Gastroesophageal sphincter (tissue), 4 donors: Measurements from ENCODE around the gene ARHGAP27. TPM values are rescaled to one million over a fixed set of nuclear protein-coding genes. Genes with fewer than 3 reads are reported as not detected.

ENCODE experiments used
- ATAC-seq: fragments of 150-250 bp; one replicate; pipeline ENCODE4 v1.9.1; 2016; ENCODE audit warnings: mild to moderate bottlenecking, moderate library complexity
- H3K27ac ChIP-seq, 4 donors: fragments of 200-600 bp; sonication (generic) in 3 of 4; 1 replicate in 3 of 4; 2 replicates in 1 of 4; pipeline ENCODE4 v1.5.1; 2016 to 2019
- H3K27me3 ChIP-seq: fragments of 200-600 bp; sonication (generic); one replicate; pipeline ENCODE4 v1.5.1; 2019
- H3K36me3 ChIP-seq, 2 donors: fragments of 200-600 bp; sonication (generic); one replicate each; pipeline ENCODE4 v1.5.1; 2019; ENCODE audit warnings: control low read depth in 1 of 2
- H3K4me1 ChIP-seq, 3 donors: fragments of 200-600 bp; sonication (generic); 1 replicate in 2 of 3; 2 replicates in 1 of 3; pipeline ENCODE4 v1.5.1; 2016 to 2019; ENCODE audit warnings: control low read depth in 2 of 3
- H3K4me3 ChIP-seq, 2 donors: fragments of 200-600 bp; sonication (generic); one replicate each; pipeline ENCODE4 v1.5.1; 2019; ENCODE audit warnings: mild to moderate bottlenecking in 1 of 2, moderate library complexity in 1 of 2
- H3K9me3 ChIP-seq, 3 donors: fragments of 200-600 bp; sonication (generic); one replicate each; pipeline ENCODE4 v1.5.1; 2017 to 2019; ENCODE audit warnings: control low read depth in 2 of 3
- EP300 ChIP-seq: sonication (generic); formaldehyde crosslinking; IDR thresholded peaks from one replicate; pipeline ENCODE4 v1.6.1; 2017; ENCODE audit warnings: antibody characterized with exemption, mild to moderate bottlenecking
- POLR2A ChIP-seq, 2 donors: fragments of 450-650 bp; IDR thresholded peaks; one replicate each; pipeline ENCODE4 v1.6.1; 2017; ENCODE audit warnings: antibody characterized with exemption in 2 of 2, mild to moderate bottlenecking in 2 of 2, moderate library complexity in 1 of 2
- POLR2AphosphoS5 ChIP-seq: sonication (generic); formaldehyde crosslinking; IDR thresholded peaks from one replicate; pipeline ENCODE4 v1.6.1; 2017; ENCODE audit warnings: antibody characterized with exemption
- WGBS, 2 donors: methylation state at CpG; one replicate each; pipeline ENCODE4 v1.1.5; 2018; ENCODE audit warnings: low coverage in 1 of 2; 5-methylcytosine and 5-hydroxymethylcytosine counted together
- total RNA-seq, 4 donors: library from RNA; depleted of rRNA; stranded (reverse); fragments of >200 nt; gene quantifications; one replicate each; pipeline ENCODE4 v1.1.0, GENCODE V29; 2016
- TF ChIP-seq, protein P1 (sequence below), 4 experiments: fragments of 200-600 bp in 2 of 4; fragments of 450-650 bp in 2 of 4; sonication (generic) in 1 of 4; IDR thresholded peaks; one replicate each; pipeline ENCODE4 v1.5.1; 2017 to 2019; ENCODE audit warnings: antibody characterized with exemption in 4 of 4, mild to moderate bottlenecking in 2 of 4, moderate library complexity in 2 of 4

ARHGAP27 gene
- total RNA-seq, 4 donors from 2014 or later, result 11.6 to 18.1 (median 12.8) TPM

DNA sequence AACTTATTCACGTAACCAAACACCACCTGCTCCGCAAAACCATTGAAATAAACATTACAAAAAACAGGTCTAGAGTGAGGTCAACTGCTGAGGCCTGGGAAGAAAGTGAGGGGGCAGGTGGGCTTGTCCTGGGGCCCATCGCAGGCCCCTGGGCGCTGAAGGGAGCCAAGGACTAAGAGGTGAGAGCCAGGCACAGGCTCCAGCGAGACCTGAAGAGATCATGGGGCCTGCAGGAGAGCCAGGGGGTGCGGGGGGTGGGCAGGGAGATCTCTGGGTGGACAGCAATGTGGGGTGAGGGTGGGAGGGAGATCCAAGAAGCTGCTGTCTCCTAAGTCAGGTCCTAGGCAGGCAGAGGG lies 7.9 kb downstream of the ARHGAP27 start:
- Histone ChIP-seq H3K9me3 (no peaks in the 10 kb centered on the region), H3K27ac (no peak overlapping the region)
- WGBS, 2 donors, result 96 to 100% methylated on average over 2 to 5 of the region's 6 CpGs

DNA sequence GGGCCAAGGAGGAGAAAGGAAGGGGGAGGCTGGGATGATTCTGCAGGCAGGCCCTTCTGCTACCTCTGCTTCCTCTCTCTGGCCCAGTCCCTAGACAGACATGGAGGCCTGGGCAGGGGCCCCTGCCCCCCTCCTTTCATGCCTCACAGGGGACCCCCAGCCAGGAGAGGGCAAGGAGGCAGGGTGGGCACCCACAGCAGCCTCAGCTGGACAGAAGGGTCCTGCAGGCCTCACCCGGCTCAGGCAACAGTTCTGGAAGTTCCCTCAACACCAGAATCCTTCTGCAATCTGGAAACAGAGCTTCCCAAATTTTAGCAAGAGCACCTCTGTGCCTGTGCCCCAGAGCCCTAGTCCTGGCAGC lies 8.7 kb downstream of the ARHGAP27 start:
- no peak overlapping the region for H3K27ac ChIP-seq
- TF ChIP-seq POLR2A (IDR thresholded peaks at IDR 0.05), result no peak
- TF ChIP-seq EP300, result no peak
- TF ChIP-seq POLR2AphosphoS5, result no peak
- TF ChIP-seq, protein P1, sequence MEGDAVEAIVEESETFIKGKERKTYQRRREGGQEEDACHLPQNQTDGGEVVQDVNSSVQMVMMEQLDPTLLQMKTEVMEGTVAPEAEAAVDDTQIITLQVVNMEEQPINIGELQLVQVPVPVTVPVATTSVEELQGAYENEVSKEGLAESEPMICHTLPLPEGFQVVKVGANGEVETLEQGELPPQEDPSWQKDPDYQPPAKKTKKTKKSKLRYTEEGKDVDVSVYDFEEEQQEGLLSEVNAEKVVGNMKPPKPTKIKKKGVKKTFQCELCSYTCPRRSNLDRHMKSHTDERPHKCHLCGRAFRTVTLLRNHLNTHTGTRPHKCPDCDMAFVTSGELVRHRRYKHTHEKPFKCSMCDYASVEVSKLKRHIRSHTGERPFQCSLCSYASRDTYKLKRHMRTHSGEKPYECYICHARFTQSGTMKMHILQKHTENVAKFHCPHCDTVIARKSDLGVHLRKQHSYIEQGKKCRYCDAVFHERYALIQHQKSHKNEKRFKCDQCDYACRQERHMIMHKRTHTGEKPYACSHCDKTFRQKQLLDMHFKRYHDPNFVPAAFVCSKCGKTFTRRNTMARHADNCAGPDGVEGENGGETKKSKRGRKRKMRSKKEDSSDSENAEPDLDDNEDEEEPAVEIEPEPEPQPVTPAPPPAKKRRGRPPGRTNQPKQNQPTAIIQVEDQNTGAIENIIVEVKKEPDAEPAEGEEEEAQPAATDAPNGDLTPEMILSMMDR (IDR thresholded peaks at IDR 0.05), result no peak
- no peaks in the 10 kb centered on the region for H3K36me3 ChIP-seq
- peaks cover 0 to 14% (median 6%) of the 10 kb centered on the region in 3 donors for H3K4me1 ChIP-seq
- no peak overlapping the region for H3K4me3 ChIP-seq
- WGBS, 2 donors, result no CpG with 5 or more reads among the region's 1 CpG
- H3K27me3 ChIP-seq, result peaks cover 40% of the 10 kb centered on the region
- no peaks in the 10 kb centered on the region for H3K9me3 ChIP-seq
- no peak for ATAC-seq

More for the DNA sequence above, 7.9 kb downstream of the ARHGAP27 start:
- peaks cover 46% of the 10 kb centered on the region for H3K27me3 ChIP-seq
- no peaks in the 10 kb centered on the region for H3K36me3 ChIP-seq
- no peak for ATAC-seq
- peaks cover 0 to 22% (median 12%) of the 10 kb centered on the region in 3 donors for H3K4me1 ChIP-seq
- H3K4me3 ChIP-seq, result no peak overlapping the region
- TF ChIP-seq POLR2A (IDR thresholded peaks at IDR 0.05) (no peak), EP300 (no peak), POLR2AphosphoS5 (no peak)
- TF ChIP-seq, protein P1 (IDR thresholded peaks at IDR 0.05), result no peak

DNA sequence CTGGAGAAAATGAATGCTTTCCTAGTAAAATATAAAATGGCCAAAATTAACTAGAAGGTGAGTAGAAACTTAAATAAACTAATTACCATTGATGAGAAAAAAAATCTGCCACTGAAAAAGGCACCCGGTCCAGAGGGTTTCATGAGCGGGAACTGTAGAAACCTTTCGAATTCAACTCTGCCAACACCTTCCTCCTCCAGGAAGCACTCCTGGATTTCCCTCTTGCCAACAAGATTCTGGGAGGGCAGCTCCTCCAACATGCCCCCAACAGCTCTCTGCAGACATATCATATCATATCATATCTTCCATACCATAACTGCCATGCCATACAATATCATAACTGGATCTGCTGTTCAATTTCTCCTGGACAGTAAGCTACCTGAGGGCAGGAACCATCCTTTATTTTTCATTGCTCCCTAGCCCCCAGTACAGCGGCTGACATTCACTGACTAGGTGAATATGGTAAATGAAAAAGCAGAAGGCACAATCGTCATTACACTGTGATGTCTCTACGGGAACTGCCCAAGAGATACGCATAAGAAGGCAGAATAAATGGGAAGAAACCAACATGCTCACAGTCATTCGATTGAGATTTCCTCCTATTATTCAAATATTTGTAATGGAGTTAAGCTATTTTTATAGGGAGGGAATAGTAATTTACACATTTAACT lies 9.2 kb downstream of the ARHGAP27 start:
- peaks cover 40% of the 10 kb centered on the region for H3K27me3 ChIP-seq
- H3K9me3 ChIP-seq, result no peaks in the 10 kb centered on the region
- no peak for ATAC-seq
- H3K27ac ChIP-seq, result no peak overlapping the region
- no peak overlapping the region for H3K4me3 ChIP-seq
- H3K36me3 ChIP-seq, result no peaks in the 10 kb centered on the region
- TF ChIP-seq, protein P1 (IDR thresholded peaks at IDR 0.05), result no peak
- no peak for TF ChIP-seq POLR2AphosphoS5
- TF ChIP-seq EP300, result no peak
- no peak for TF ChIP-seq POLR2A (IDR thresholded peaks at IDR 0.05)
- peaks cover 0 to 9% (median 3%) of the 10 kb centered on the region in 3 donors for H3K4me1 ChIP-seq
- WGBS, 2 donors, result 54 to 83% methylated on average over 7 to 8 of the region's 8 CpGs

DNA sequence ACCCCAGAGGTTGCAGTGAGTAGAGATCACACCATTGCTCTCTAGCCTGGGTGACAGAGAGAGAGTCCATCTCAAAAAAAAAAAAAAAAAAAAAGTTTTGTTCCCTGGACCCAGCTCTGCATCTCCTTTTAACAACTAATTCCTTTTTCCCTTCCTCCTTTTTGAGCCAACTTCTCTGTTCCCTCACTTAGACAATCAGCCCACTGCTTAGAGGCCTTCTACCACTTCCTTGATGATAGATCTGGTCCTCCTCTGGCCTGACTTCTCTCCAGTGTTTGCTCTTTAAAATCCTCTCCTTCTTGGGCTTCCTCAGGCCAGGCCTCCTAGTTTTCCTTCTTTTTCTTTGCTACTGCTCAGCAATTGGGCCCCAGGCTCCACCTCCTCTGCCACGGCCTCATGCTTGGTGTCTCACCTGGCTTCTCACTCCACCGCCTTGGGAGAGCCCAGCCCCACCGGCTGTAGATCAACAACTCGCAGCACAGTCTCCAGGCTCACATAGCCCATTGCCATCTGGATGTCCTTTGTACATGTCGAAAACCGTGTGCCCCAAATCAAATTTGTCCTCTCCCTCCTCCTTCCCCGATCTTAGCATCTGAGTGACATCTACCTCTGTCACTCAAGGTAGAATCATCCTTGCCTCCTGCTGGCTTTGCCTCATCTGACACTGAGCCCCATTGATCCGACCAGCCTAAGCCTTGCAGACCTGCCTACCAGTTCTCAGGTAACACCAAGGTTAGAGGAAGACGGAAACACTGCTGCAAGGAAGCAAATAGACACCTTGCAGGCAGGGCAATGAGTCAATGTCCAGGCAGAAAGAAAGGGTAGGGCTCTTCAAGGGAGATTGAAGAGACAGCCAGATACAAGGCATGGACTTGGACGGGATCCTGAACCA lies 17.4 kb downstream of the ARHGAP27 start:
- H3K36me3 ChIP-seq, result no peaks in the 10 kb centered on the region
- no peak for ATAC-seq
- no peak overlapping the region for H3K27ac ChIP-seq
- WGBS, 2 donors, result 83 to 85% methylated on average over 6 to 9 of the region's 10 CpGs
- no peaks in the 10 kb centered on the region for H3K9me3 ChIP-seq
- no peak overlapping the region for H3K4me3 ChIP-seq
- H3K27me3 ChIP-seq, result peaks cover 7% of the 10 kb centered on the region
- peaks cover 0 to 20% (median 0%) of the 10 kb centered on the region in 3 donors for H3K4me1 ChIP-seq
- TF ChIP-seq POLR2AphosphoS5 (no peak), POLR2A (IDR thresholded peaks at IDR 0.05) (no peak), EP300 (no peak)
- TF ChIP-seq, protein P1 (IDR thresholded peaks at IDR 0.05), result no peak
